Lower lobe of right lung (tissue), 2 donors: ENCODE results near the gene ULK2. TPM values are rescaled to one million over a fixed set of nuclear protein-coding genes. Genes with fewer than 3 reads are reported as not detected.

Experiments used
- ATAC-seq, 2 donors: fragments of 200-7000 bp; cut with Tn5 transposase; one replicate each; pipeline ENCODE4 v1.9.1; 2020 to 2022; ENCODE audit warnings: mild to moderate bottlenecking in 2 of 2, moderate library complexity in 2 of 2
- DNase-seq: peaks from one replicate; pipeline ENCODE4 v3.0.0-alpha.2; 2020
- H3K27ac ChIP-seq: fragments of 200-600 bp; one replicate; pipeline ENCODE4 v1.8.0; 2022
- H3K27me3 ChIP-seq: fragments of 200-600 bp; one replicate; pipeline ENCODE4 v1.8.0; 2022; ENCODE audit warnings: low read depth
- H3K36me3 ChIP-seq: fragments of 200-600 bp; one replicate; pipeline ENCODE4 v1.8.0; 2022; ENCODE audit warnings: mild to moderate bottlenecking
- H3K4me1 ChIP-seq: fragments of 200-600 bp; one replicate; pipeline ENCODE4 v1.8.0; 2022
- H3K4me3 ChIP-seq: fragments of 200-600 bp; one replicate; pipeline ENCODE4 v1.8.0; 2022; ENCODE audit warnings: mild to moderate bottlenecking
- H3K9me3 ChIP-seq: fragments of 200-600 bp; one replicate; pipeline ENCODE4 v1.8.0; 2022
- intact Hi-C: fragments of 100-400 bp; cut with DNase I; formaldehyde crosslinking; loops from one replicate; pipeline ENCODE4 v1.11.0; 2022
- total RNA-seq: library from RNA; stranded (reverse); fragmentation: NEBNext Ultra II Directional; extraction: Animal tissue kit (Norgen Biotek cat#: 25700); gene quantifications from one replicate; pipeline ENCODE4 v1.2.1, GENCODE V29; 2021
- TF ChIP-seq, protein P1 (sequence below): fragments of 200-600 bp; IDR thresholded peaks from one replicate; pipeline ENCODE4 v1.8.0; 2022; ENCODE audit warnings: antibody characterized with exemption, mild to moderate bottlenecking
- donor health status: DM: no; HTN: yes; CAD: no; lungs with severe emphysema.

ULK2 gene
- total RNA-seq, 1 donor from 2014 or later, result 20.1 TPM

DNA sequence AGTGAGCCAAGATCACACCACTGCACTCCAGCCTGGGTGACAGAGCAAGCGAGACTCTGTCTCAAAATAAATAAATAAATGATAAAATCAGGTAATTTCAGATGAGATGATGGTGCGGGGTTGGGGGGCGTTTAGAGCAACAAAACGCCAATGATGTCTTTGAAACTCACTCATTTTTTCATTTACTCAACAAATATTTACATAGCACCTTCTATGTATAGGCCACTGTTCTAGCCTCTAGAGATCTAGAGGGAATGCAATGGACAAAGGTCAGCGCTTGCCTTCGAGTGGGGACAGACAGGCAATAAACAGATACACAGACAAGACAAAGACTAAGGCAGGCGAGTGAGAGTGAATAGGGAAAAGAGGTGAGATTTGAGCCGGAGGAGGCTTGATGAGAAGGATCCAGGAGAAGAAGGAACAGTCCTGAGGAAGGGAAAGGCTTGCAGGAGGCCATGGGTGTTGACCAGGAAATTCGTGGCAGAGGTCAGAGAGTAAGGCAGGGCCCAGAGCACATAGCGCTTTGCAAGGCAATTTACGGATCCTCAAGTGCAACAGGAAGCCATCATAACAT lies 133.7 kb downstream of the ULK2 start:
- TF ChIP-seq, protein P1, sequence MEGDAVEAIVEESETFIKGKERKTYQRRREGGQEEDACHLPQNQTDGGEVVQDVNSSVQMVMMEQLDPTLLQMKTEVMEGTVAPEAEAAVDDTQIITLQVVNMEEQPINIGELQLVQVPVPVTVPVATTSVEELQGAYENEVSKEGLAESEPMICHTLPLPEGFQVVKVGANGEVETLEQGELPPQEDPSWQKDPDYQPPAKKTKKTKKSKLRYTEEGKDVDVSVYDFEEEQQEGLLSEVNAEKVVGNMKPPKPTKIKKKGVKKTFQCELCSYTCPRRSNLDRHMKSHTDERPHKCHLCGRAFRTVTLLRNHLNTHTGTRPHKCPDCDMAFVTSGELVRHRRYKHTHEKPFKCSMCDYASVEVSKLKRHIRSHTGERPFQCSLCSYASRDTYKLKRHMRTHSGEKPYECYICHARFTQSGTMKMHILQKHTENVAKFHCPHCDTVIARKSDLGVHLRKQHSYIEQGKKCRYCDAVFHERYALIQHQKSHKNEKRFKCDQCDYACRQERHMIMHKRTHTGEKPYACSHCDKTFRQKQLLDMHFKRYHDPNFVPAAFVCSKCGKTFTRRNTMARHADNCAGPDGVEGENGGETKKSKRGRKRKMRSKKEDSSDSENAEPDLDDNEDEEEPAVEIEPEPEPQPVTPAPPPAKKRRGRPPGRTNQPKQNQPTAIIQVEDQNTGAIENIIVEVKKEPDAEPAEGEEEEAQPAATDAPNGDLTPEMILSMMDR, result no peak
- H3K27ac ChIP-seq, result no peak overlapping the region
- no peak for ATAC-seq
- intact Hi-C loops, result no loop called here
- H3K4me3 ChIP-seq, result no peak overlapping the region
- no peaks in the 10 kb centered on the region for H3K36me3 ChIP-seq
- DNase-seq, result no peak
- H3K9me3 ChIP-seq, result no peaks in the 10 kb centered on the region
- peaks cover 23% of the 10 kb centered on the region for H3K4me1 ChIP-seq
- H3K27me3 ChIP-seq, result no peaks in the 10 kb centered on the region

DNA sequence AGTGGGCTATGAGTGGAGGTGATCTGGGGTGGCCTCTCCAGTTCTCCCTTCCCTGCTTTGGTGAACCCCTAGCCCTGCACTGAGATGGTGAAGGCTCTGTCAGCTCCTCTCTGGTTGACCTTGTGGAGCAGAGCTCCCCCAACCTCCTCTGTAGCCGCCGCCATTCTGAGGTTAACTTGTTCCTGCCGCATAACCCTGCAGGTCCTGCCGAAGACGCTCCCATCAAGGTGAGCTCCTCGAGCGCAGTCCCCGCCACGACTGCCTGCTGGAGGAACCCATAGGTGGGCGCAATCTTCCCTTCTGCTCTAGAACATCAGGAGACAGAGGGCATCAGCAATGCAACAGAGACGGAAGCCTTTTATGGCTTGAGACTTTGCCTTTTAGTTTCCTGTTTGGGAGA lies 136.1 kb downstream of the ULK2 start:
- Histone ChIP-seq H3K4me1 (peaks cover 47% of the 10 kb centered on the region), H3K27ac (no peak overlapping the region), H3K27me3 (no peaks in the 10 kb centered on the region), H3K36me3 (no peaks in the 10 kb centered on the region), H3K4me3 (no peak overlapping the region), H3K9me3 (no peaks in the 10 kb centered on the region)
- TF ChIP-seq, protein P1, result no peak
- ATAC-seq (no peak), DNase-seq (peak; percentile 42)
- intact Hi-C loops, result no loop called here

DNA sequence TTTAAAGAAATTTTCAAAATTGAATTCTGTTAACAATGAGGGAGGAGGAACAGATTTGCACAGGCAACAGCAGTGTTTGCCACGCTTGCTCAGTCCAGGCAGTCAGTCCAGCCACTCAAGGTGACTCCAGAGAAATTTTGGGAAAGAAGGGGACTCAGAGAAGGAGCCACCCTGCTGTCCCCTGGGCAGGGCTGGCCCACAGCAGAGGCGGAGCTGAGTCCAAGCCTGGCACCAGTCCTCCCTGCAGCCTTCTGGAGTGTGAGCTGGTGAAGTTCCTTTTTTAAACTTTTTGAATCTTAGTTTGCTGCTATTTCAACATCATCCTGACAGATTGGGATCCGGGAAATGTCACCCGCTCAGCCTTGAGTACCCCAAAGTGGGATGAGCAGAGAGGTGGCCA lies 136.9 kb downstream of the ULK2 start:
- TF ChIP-seq, protein P1, result no peak
- no peak for DNase-seq
- Histone ChIP-seq H3K27ac (peak overlapping the region; percentile 24), H3K4me3 (no peak overlapping the region), H3K36me3 (no peaks in the 10 kb centered on the region), H3K4me1 (peaks cover 55% of the 10 kb centered on the region), H3K9me3 (no peaks in the 10 kb centered on the region), H3K27me3 (no peaks in the 10 kb centered on the region)
- ATAC-seq, result no peak
- intact Hi-C loops, result no loop called here

DNA sequence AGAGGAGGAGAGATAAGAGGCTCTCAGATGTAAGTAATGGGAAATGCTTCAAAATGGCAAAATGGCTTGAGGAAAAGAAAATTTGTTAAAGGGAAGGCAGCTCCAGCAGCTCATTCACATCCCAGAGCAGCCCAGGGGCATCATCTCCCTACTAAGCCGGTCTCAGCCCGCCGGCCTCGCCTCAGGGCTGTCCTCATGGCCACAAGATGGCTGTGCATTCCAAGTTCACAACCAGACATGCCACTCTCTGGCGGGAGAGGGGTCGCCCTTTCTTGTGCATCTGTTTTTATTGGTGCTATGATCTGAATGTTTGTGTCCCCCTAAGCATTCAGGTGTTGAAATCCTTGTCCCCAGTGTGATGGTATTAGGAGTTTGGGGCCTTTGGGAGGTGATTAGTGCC lies 137.8 kb downstream of the ULK2 start:
- Histone ChIP-seq H3K4me1 (peaks cover 62% of the 10 kb centered on the region), H3K27me3 (no peaks in the 10 kb centered on the region), H3K27ac (no peak overlapping the region), H3K36me3 (no peaks in the 10 kb centered on the region), H3K4me3 (no peak overlapping the region), H3K9me3 (no peaks in the 10 kb centered on the region)
- intact Hi-C loops, result no loop called here
- TF ChIP-seq, protein P1, result no peak
- ATAC-seq (no peak), DNase-seq (no peak)

DNA sequence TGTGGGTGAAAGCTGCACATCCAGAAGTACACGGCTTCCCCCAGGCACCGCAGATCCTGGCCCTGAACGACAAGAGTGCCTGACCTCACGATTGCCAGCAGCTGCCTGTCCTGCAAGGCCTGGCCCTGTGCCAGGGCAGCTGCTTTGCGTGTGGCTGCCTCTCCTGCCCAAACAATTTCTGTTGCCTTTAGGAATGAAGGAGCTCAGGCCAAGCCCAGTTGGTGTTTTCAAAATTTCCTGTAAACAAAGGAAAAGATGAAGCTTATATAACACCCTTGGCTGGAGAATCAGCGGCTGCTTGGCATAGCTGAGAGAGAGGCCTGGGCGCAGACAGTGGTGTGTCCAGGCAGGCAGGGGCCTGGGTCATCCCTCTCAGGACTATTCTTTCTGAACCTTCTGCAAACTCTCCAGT lies 139.6 kb downstream of the ULK2 start:
- no peaks in the 10 kb centered on the region for H3K36me3 ChIP-seq
- DNase-seq (peak; percentile 91), ATAC-seq (peak; percentile 81 to 83)
- intact Hi-C loops, result no loop called here
- H3K4me3 ChIP-seq, result no peak overlapping the region
- TF ChIP-seq, protein P1, result no peak
- peaks cover 66% of the 10 kb centered on the region for H3K4me1 ChIP-seq
- H3K9me3 ChIP-seq, result no peaks in the 10 kb centered on the region
- no peaks in the 10 kb centered on the region for H3K27me3 ChIP-seq
- peak overlapping the region; percentile 82 for H3K27ac ChIP-seq
